Loucy (cell line): Measurements from ENCODE around the gene KLF15.

Source experiments
- CTCF ChIP-seq: fragments of 200-600 bp; sonication (generic); conservative IDR thresholded peaks from 2 replicates; pipeline ENCODE4 v1.5.1; 2014; ENCODE audit warnings: mild to moderate bottlenecking, antibody characterized with exemption, low read length
- EZH2phosphoT487 ChIP-seq: fragments of 200-600 bp; IDR thresholded peaks from 2 replicates; pipeline ENCODE4 v1.6.1; 2018; ENCODE audit warnings: antibody characterized with exemption, mild to moderate bottlenecking, moderate library complexity, borderline replicate concordance

DNA sequence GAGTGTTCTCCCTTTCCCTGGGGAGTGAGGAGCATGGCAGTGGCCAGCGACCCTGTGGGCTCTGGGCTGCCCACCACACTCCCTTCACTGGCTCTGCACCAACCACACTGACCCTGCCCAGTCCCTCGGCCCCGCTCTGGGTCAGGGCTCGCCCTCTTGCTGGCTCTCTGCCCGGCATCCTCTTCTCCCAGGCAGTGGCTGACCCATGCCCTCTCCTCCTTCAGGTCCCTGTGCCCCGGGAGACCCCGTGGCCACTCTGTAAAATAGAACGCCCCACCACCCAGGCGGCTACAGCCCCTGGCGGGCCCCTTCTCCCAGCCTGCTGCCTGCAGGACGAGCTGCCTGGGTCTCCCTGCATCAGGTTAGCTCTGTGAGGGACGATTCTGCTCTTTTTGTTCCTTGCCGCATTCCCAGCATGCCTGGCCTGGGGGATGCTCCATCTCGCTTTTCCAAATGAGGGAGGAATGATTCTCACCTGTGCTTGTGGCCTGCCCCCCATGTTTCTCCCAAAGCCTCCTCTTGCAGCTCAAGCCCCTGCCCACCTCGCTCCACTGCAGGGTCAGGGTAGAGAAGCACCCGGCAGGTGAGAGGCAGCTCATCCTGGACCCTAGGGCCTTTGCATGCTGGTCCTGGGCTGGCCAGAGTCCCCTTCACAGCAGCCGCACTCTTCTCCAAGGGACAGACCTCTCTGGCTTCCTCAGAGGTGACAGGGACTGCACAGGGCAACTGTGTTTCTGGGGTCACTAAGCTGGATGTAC lies 23.0 kb upstream of the KLF15 start:
- TF ChIP-seq CTCF (no peak), EZH2phosphoT487 (no peak)
